ENCODE data around the gene FAM9B.

Gene FAM9B

DNA sequence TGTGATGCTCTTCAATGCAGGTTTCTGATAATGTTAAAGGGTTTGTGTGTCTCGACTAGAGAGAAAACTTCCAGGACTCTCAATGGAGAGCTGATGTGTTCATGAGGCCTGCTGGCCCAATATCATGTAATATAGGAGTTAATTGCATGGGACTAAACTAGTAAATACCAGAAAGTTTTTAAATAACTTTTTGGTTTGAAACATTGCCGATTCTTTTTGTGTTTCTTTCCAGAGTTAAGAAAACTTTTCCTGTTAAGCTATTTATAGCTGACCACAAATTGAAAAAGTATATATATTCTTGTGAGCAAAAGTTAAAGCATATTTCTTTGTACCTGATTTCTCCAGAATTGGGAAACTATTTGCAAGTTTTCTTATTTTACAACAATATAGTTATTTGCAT lies 49.7 kb downstream of the FAM9B start:
- TF ChIP-seq, protein P1, sequence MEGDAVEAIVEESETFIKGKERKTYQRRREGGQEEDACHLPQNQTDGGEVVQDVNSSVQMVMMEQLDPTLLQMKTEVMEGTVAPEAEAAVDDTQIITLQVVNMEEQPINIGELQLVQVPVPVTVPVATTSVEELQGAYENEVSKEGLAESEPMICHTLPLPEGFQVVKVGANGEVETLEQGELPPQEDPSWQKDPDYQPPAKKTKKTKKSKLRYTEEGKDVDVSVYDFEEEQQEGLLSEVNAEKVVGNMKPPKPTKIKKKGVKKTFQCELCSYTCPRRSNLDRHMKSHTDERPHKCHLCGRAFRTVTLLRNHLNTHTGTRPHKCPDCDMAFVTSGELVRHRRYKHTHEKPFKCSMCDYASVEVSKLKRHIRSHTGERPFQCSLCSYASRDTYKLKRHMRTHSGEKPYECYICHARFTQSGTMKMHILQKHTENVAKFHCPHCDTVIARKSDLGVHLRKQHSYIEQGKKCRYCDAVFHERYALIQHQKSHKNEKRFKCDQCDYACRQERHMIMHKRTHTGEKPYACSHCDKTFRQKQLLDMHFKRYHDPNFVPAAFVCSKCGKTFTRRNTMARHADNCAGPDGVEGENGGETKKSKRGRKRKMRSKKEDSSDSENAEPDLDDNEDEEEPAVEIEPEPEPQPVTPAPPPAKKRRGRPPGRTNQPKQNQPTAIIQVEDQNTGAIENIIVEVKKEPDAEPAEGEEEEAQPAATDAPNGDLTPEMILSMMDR (IDR thresholded peaks at IDR 0.05; ENCODE audit: low read depth, low read length), result no peak
- DNase-seq (ENCODE audit: extremely low read depth, low read depth), result no peak

- TF ChIP-seq, protein P1 (IDR thresholded peaks at IDR 0.05; ENCODE audit: low read depth, low read length), result no peak
- DNase-seq (ENCODE audit: extremely low read depth, low read depth), result no peak
Measured at GRCh38 chrX:8981723-8982122, 52.2 kb downstream of the FAM9B start.

DNA sequence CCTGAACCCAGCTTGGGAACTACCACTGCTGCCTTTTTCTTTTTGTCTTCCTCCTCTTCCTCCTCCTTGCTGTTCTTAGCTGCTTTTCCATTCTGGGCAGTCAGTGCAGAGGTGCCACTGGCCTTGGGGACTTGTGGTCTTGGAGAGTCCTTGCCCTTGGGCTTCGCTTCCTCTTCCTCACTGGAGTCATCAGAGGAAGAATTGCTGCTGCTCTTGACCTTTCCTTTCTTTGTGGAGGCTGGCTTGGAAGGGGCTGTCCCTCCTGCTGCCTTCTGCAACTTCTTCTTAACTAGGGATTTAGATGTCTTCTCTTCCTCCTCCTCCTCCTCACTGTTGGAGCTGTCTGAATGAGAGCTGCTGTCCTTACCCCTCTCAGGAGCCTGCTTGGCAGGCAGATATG lies 53.2 kb downstream of the FAM9B start:
- no peak for DNase-seq (ENCODE audit: extremely low read depth, low read depth)
- TF ChIP-seq, protein P1 (IDR thresholded peaks at IDR 0.05; ENCODE audit: low read depth, low read length), result no peak

All from AG09319 (cell line).